GM10248 (cell line): Measurements from ENCODE around the gene SHANK3.

Experiments used
- CTCF ChIA-PET: fragments of 300-600 bp; sonication (Branson Sonifier 250); formaldehyde crosslinking; extraction: SDS; loops from one replicate; lab custom pipeline; 2021; ENCODE audit warnings: antibody characterized with exemption; lab: Yijun Ruan, JAX
- POLR2A ChIA-PET: fragments of 350-650 bp; sonication (Branson Sonifier 250); formaldehyde crosslinking; extraction: SDS; loops from one replicate; lab custom pipeline; 2020; ENCODE audit warnings: antibody characterized with exemption; lab: Yijun Ruan, JAX
- DNase-seq: peaks from one replicate; pipeline ENCODE4 v3.0.0; 2012; ENCODE audit errors: extremely low spot score
- CTCF ChIP-seq: IDR thresholded peaks from 2 replicates; pipeline ENCODE4 v1.5.1; 2012; ENCODE audit warnings: mild to moderate bottlenecking, low read depth; ENCODE audit errors: extremely low read depth, missing control alignments, control extremely low read depth

Gene SHANK3

GRCh38 chr22:50670914-50671538 is 1.6 kb upstream of the SHANK3 start:
- ChIA-PET POLR2A (no interaction called here), CTCF (interaction anchor here (2.2 kb wide), 1 partner anchor 9 kb away, joined by 4 read pairs; no protein-coding TSS in a partner anchor)
- DNase-seq = no peak

GRCh38 chr22:50671641-50672040 is 982 bp upstream of the SHANK3 start:
- CTCF ChIA-PET = interaction anchor here (2.2 kb wide), 1 partner anchor 10 kb away, joined by 4 read pairs; no protein-coding TSS in a partner anchor
- peak; percentile 23 for DNase-seq
- POLR2A ChIA-PET = no interaction called here
- no peak for TF ChIP-seq CTCF

More at GRCh38 chr22:50670914-50671538, 1.6 kb upstream of the SHANK3 start:
- TF ChIP-seq CTCF = no peak

GRCh38 chr22:50672041-50672440 is 582 bp upstream of the SHANK3 start:
- POLR2A ChIA-PET = no interaction called here
- TF ChIP-seq CTCF = no peak
- peak; percentile 19 for DNase-seq
- CTCF ChIA-PET = interaction anchor here (2.2 kb wide), 1 partner anchor 10 kb away, joined by 4 read pairs; no protein-coding TSS in a partner anchor

- no peak for DNase-seq
- TF ChIP-seq CTCF = no peak
- POLR2A ChIA-PET = no interaction called here
- CTCF ChIA-PET = interaction anchor here (1.0 kb wide), 1 partner anchor 53 kb away, joined by 3 read pairs; no protein-coding TSS in a partner anchor
Observed at GRCh38 chr22:50673231-50674129, 857 bp downstream of the SHANK3 start.

- ChIA-PET POLR2A (no interaction called here), CTCF (no interaction called here)
- no peak for TF ChIP-seq CTCF
- DNase-seq = no peak
Observed at GRCh38 chr22:50674130-50674500, 1.5 kb downstream of the SHANK3 start.

- POLR2A ChIA-PET = no interaction called here
- CTCF ChIA-PET = no interaction called here
- peak; percentile 38 for DNase-seq
- no peak for TF ChIP-seq CTCF
Observed at GRCh38 chr22:50674606-50675552, 2.3 kb downstream of the SHANK3 start.
